PFSK-1 (cell line): ENCODE measurements around the gene FGF11.

Experiments
- FOXP2 ChIP-seq: optimal IDR thresholded peaks from 2 replicates; pipeline ENCODE3; 2011; ENCODE audit warnings: borderline replicate concordance, control low read depth, inconsistent platforms; ENCODE audit not compliant: insufficient read depth; ENCODE audit errors: extremely low read length, extremely low read depth
- POLR2AphosphoS5 ChIP-seq: IDR thresholded peaks from 2 replicates; pipeline ENCODE4 v1.6.1; 2012; ENCODE audit warnings: low read depth, mild to moderate bottlenecking, control low read depth, low read length, moderate library complexity
- REST ChIP-seq, 2 experiments: IDR thresholded peaks; 2 replicates each; pipeline versions ENCODE4 v1.6.1 to v1.8.0; 2011 to 2012; ENCODE audit warnings: low read depth in 2 of 2, low read length in 2 of 2, control low read depth in 1 of 2, inconsistent platforms in 1 of 2, mild to moderate bottlenecking in 1 of 2, moderate library complexity in 1 of 2; ENCODE audit not compliant: insufficient read depth in 1 of 2
- SIN3A ChIP-seq: IDR thresholded peaks from 2 replicates; pipeline ENCODE4 v1.6.1; 2012; ENCODE audit warnings: mild to moderate bottlenecking, low read length, moderate library complexity, borderline replicate concordance; ENCODE audit not compliant: insufficient read depth
- TAF1 ChIP-seq: IDR thresholded peaks from 2 replicates; pipeline ENCODE4 v1.6.1; 2012; ENCODE audit warnings: low read length, control low read depth, borderline replicate concordance; ENCODE audit not compliant: insufficient read depth

FGF11 gene

GRCh38 chr17:7393613-7394451, 45.5 kb upstream of the FGF11 start:
- no peak for TF ChIP-seq FOXP2

GRCh38 chr17:7394452-7395191, 44.7 kb upstream of the FGF11 start, which contains the start of gene PLSCR3:
Gene PLSCR3 (minus strand): TSS chr17:7394525. CDS start chr17:7394110, 415 bp downstream.
- TF ChIP-seq POLR2AphosphoS5, result peak; percentile 94
- peak; percentile 49; the same call in 1 of the 2 replicates for TF ChIP-seq SIN3A
- TF ChIP-seq REST (IDR thresholded peaks at IDR 0.05; ENCODE audit: insufficient read depth in 1 of 2, low read depth in 2 of 2, low read length in 2 of 2), result peak; percentile 14 to 50; a peak in 1 of 4 replicates
- no peak for TF ChIP-seq FOXP2
- peak; percentile 76; the same call in 1 of the 2 replicates for TF ChIP-seq TAF1

GRCh38 chr17:7396147-7396546, 43.2 kb upstream of the FGF11 start:
- TF ChIP-seq POLR2AphosphoS5 (no peak), TAF1 (no peak), REST (IDR thresholded peaks at IDR 0.05; ENCODE audit: insufficient read depth in 1 of 2, low read depth in 2 of 2, low read length in 2 of 2) (no peak), FOXP2 (no peak), SIN3A (no peak)

- no peak for TF ChIP-seq FOXP2
- no peak for TF ChIP-seq REST (IDR thresholded peaks at IDR 0.05; ENCODE audit: insufficient read depth in 1 of 2, low read depth in 2 of 2, low read length in 2 of 2)
- no peak for TF ChIP-seq TAF1
- TF ChIP-seq POLR2AphosphoS5, result no peak
- no peak for TF ChIP-seq SIN3A
Observed at GRCh38 chr17:7398612-7399011, 40.7 kb upstream of the FGF11 start.

- no peak for TF ChIP-seq FOXP2
- TF ChIP-seq POLR2AphosphoS5, result no peak; the same call in 1 of the 2 replicates
- TF ChIP-seq TAF1, result no peak
- no peak for TF ChIP-seq REST (IDR thresholded peaks at IDR 0.05; ENCODE audit: insufficient read depth in 1 of 2, low read depth in 2 of 2, low read length in 2 of 2)
- TF ChIP-seq SIN3A, result no peak
Observed at GRCh38 chr17:7403043-7403726, 36.1 kb upstream of the FGF11 start.
